ENCODE measurements around the gene GNB1L. TPM values are rescaled to one million over a fixed set of nuclear protein-coding genes. Genes with fewer than 3 reads are reported as not detected.

The GNB1L gene
- total RNA-seq, 1 experiment from 2014 or later = 18.0 TPM

GRCh38 chr22:19827341-19828034, 27.2 kb downstream of the GNB1L start (continued):
- TF ChIP-seq ATF1 (CRISPR knock-in tag; IDR thresholded peaks at IDR 0.05) = no peak
- no peak for TF ChIP-seq FOXP1 (CRISPR knock-in tag; IDR thresholded peaks at IDR 0.05; ENCODE audit: borderline replicate concordance)
- TF ChIP-seq, protein P1, sequence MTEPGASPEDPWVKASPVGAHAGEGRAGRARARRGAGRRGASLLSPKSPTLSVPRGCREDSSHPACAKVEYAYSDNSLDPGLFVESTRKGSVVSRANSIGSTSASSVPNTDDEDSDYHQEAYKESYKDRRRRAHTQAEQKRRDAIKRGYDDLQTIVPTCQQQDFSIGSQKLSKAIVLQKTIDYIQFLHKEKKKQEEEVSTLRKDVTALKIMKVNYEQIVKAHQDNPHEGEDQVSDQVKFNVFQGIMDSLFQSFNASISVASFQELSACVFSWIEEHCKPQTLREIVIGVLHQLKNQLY (CRISPR knock-in tag; IDR thresholded peaks at IDR 0.05) = no peak
- TF ChIP-seq, protein P2, sequence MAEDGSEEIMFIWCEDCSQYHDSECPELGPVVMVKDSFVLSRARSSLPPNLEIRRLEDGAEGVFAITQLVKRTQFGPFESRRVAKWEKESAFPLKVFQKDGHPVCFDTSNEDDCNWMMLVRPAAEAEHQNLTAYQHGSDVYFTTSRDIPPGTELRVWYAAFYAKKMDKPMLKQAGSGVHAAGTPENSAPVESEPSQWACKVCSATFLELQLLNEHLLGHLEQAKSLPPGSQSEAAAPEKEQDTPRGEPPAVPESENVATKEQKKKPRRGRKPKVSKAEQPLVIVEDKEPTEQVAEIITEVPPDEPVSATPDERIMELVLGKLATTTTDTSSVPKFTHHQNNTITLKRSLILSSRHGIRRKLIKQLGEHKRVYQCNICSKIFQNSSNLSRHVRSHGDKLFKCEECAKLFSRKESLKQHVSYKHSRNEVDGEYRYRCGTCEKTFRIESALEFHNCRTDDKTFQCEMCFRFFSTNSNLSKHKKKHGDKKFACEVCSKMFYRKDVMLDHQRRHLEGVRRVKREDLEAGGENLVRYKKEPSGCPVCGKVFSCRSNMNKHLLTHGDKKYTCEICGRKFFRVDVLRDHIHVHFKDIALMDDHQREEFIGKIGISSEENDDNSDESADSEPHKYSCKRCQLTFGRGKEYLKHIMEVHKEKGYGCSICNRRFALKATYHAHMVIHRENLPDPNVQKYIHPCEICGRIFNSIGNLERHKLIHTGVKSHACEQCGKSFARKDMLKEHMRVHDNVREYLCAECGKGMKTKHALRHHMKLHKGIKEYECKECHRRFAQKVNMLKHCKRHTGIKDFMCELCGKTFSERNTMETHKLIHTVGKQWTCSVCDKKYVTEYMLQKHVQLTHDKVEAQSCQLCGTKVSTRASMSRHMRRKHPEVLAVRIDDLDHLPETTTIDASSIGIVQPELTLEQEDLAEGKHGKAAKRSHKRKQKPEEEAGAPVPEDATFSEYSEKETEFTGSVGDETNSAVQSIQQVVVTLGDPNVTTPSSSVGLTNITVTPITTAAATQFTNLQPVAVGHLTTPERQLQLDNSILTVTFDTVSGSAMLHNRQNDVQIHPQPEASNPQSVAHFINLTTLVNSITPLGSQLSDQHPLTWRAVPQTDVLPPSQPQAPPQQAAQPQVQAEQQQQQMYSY (CRISPR knock-in tag; IDR thresholded peaks at IDR 0.05) = no peak
- TF ChIP-seq, protein P3, sequence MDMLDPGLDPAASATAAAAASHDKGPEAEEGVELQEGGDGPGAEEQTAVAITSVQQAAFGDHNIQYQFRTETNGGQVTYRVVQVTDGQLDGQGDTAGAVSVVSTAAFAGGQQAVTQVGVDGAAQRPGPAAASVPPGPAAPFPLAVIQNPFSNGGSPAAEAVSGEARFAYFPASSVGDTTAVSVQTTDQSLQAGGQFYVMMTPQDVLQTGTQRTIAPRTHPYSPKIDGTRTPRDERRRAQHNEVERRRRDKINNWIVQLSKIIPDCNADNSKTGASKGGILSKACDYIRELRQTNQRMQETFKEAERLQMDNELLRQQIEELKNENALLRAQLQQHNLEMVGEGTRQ (CRISPR knock-in tag; IDR thresholded peaks at IDR 0.05) = no peak

- Mint-ChIP-seq H3K4me3 (no peak overlapping the region), H3K9me3 (peaks cover 12% of the 10 kb centered on the region), H3K27me3 (ENCODE audit: low read depth) (no peaks in the 10 kb centered on the region), H3K27ac (no peak overlapping the region), H3K36me3 (0 out of 2 replicates have a peak, but pooled peaks cover 3% of the 10 kb centered on the region), H3K4me1 (peaks cover 5% of the 10 kb centered on the region; the same call in 1 of the 2 replicates)
- ChIA-PET POLR2A (no interaction called here), CTCF (interaction anchor here (1.8 kb wide), 1 partner anchor 84 kb away, joined by 5 read pairs; no protein-coding TSS in a partner anchor)
- no peak for DNase-seq (ENCODE audit: low spot score)
- ATAC-seq = no peak
- TF ChIP-seq, protein P1 (CRISPR knock-in tag; IDR thresholded peaks at IDR 0.05) = no peak
- TF ChIP-seq USF1 (CRISPR knock-in tag; IDR thresholded peaks at IDR 0.05) (no peak), ERG (CRISPR knock-in tag; IDR thresholded peaks at IDR 0.05) (no peak), FOXJ3 (CRISPR knock-in tag; IDR thresholded peaks at IDR 0.05; ENCODE audit: borderline replicate concordance) (no peak), EMX1 (CRISPR knock-in tag; IDR thresholded peaks at IDR 0.05) (no peak), NFYB (CRISPR knock-in tag; conservative IDR thresholded peaks at IDR 0.05; ENCODE audit: low read depth) (no peak), NR1H2 (CRISPR knock-in tag; IDR thresholded peaks at IDR 0.05) (no peak), HMGA2 (CRISPR knock-in tag; IDR thresholded peaks at IDR 0.05) (no peak)
- TF ChIP-seq, protein P4, sequence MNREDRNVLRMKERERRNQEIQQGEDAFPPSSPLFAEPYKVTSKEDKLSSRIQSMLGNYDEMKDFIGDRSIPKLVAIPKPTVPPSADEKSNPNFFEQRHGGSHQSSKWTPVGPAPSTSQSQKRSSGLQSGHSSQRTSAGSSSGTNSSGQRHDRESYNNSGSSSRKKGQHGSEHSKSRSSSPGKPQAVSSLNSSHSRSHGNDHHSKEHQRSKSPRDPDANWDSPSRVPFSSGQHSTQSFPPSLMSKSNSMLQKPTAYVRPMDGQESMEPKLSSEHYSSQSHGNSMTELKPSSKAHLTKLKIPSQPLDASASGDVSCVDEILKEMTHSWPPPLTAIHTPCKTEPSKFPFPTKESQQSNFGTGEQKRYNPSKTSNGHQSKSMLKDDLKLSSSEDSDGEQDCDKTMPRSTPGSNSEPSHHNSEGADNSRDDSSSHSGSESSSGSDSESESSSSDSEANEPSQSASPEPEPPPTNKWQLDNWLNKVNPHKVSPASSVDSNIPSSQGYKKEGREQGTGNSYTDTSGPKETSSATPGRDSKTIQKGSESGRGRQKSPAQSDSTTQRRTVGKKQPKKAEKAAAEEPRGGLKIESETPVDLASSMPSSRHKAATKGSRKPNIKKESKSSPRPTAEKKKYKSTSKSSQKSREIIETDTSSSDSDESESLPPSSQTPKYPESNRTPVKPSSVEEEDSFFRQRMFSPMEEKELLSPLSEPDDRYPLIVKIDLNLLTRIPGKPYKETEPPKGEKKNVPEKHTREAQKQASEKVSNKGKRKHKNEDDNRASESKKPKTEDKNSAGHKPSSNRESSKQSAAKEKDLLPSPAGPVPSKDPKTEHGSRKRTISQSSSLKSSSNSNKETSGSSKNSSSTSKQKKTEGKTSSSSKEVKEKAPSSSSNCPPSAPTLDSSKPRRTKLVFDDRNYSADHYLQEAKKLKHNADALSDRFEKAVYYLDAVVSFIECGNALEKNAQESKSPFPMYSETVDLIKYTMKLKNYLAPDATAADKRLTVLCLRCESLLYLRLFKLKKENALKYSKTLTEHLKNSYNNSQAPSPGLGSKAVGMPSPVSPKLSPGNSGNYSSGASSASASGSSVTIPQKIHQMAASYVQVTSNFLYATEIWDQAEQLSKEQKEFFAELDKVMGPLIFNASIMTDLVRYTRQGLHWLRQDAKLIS (CRISPR knock-in tag; IDR thresholded peaks at IDR 0.05; ENCODE audit: borderline replicate concordance) = no peak
Measured at GRCh38 chr22:19826619-19826950, 28.1 kb downstream of the GNB1L start.

All from WTC11 (cell line).